ENCODE measurements around the gene S100PBP.
A peak's percentile ranks its signal among the peaks of the same experiment; 100 is the strongest.

DNA sequence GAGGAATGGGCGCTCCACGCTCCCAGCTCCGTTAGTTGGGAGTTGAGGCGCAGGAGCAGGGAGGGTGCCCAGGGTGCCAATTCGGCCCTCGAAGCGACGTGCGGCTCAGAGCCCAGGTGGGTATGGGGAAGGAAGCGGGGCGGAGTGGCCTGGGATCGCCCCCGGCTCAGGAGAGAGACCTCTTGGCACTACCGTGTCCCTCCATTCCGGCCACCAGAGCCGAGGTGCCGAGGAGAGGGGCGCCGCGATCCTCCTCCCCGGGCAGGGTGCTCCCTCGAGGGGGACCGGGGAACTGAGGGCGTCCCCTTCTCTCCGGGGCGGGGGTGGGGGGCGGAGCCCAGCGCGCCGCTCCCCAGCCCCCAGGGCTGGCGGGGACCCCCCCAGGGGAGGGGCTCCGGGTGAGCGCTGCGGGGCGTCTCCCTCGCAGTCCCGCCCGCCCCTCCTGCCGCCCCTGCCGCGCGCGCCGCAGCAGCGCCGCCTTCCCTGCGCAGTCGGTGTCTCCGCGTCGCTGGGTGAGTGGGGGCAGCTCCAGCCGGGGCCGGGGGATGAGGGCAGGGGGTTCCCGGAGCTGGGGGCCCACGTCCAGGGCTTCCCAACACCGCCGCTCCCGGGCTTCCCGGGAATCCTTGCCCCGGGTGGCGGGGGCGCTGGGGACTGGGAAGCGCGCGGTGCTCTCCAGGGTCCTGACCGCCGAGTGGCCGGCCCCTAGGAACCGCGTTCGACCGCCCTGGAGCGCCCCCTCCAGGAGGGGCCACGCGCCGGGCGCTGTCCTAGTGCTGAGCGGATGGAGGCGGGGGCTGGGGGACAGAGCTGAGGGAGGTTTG, 68.8 kb downstream of the S100PBP start, which contains the start of gene HPCA:
- TF ChIP-seq CTCF (conservative IDR thresholded peaks at IDR 0.05; ENCODE audit: low read depth, low read length) (peak; percentile 78), EZH2 (IDR thresholded peaks at IDR 0.05; ENCODE audit: borderline replicate concordance, low read depth, low read length, poor library complexity, severe bottlenecking) (no peak)
